HepG2 (cell line): ENCODE measurements around the gene IMP3. TPM values are rescaled to one million over a fixed set of nuclear protein-coding genes. Genes with fewer than 3 reads are reported as not detected.
A peak's percentile ranks its signal among the peaks of the same experiment; 100 is the strongest.

Experiments
- AFF4 ChIP-seq: sonication (generic); formaldehyde crosslinking; IDR thresholded peaks from 2 replicates; pipeline ENCODE4 v1.4.0; 2020; ENCODE audit warnings: missing genetic modification reagents
- ARNT2 ChIP-seq: sonication (generic); formaldehyde crosslinking; IDR thresholded peaks from 2 replicates; pipeline ENCODE4 v1.8.0; 2022; ENCODE audit warnings: mild to moderate bottlenecking, low read depth, missing genetic modification reagents, moderate library complexity
- ATF7-NPFF ChIP-seq: sonication (generic); formaldehyde crosslinking; IDR thresholded peaks from 2 replicates; pipeline ENCODE4 v1.8.1; 2023; ENCODE audit warnings: mild to moderate bottlenecking, low read depth, missing genetic modification reagents, moderate library complexity
- FOSL1 ChIP-seq: sonication (generic); formaldehyde crosslinking; IDR thresholded peaks from 2 replicates; pipeline ENCODE4 v1.9.0; 2021; ENCODE audit warnings: missing genetic modification reagents, borderline replicate concordance
- HMG20A ChIP-seq: IDR thresholded peaks from 2 replicates; pipeline ENCODE4 v1.6.1; 2016; ENCODE audit warnings: borderline replicate concordance
- KDM3A ChIP-seq: IDR thresholded peaks from 2 replicates; pipeline ENCODE4 v1.6.1; 2018; ENCODE audit warnings: low read depth, missing compliant biosample characterization
- RARG ChIP-seq: sonication (generic); formaldehyde crosslinking; IDR thresholded peaks from 2 replicates; pipeline ENCODE4 v1.4.0; 2020; ENCODE audit warnings: low read depth, mild to moderate bottlenecking, missing genetic modification reagents
- RORA ChIP-seq: sonication (generic); formaldehyde crosslinking; IDR thresholded peaks from 2 replicates; pipeline ENCODE4 v1.5.0; 2020; ENCODE audit warnings: mild to moderate bottlenecking, missing genetic modification reagents, moderate library complexity
- SRY ChIP-seq: sonication (generic); formaldehyde crosslinking; IDR thresholded peaks from 2 replicates; pipeline ENCODE4 v1.8.0; 2022; ENCODE audit warnings: mild to moderate bottlenecking, missing genetic modification reagents
- THYN1 ChIP-seq: sonication (generic); formaldehyde crosslinking; IDR thresholded peaks from 2 replicates; pipeline ENCODE4 v1.8.1; 2023; ENCODE audit warnings: low read depth, mild to moderate bottlenecking, moderate library complexity, missing genetic modification reagents, borderline replicate concordance
- TRIM24 ChIP-seq: sonication (generic); formaldehyde crosslinking; IDR thresholded peaks from 2 replicates; pipeline ENCODE4 v1.8.0; 2022; ENCODE audit warnings: mild to moderate bottlenecking, missing genetic modification reagents
- ZKSCAN8 ChIP-seq: IDR thresholded peaks from 2 replicates; pipeline ENCODE4 v1.6.1; 2016; ENCODE audit warnings: borderline replicate concordance, missing genetic modification reagents, missing compliant biosample characterization
- ZMYM3 ChIP-seq: sonication (generic); formaldehyde crosslinking; IDR thresholded peaks from 2 replicates; pipeline ENCODE4 v1.5.1; 2020; ENCODE audit warnings: mild to moderate bottlenecking, missing genetic modification reagents
- ZNF484 ChIP-seq: sonication (generic); formaldehyde crosslinking; IDR thresholded peaks from 2 replicates; pipeline ENCODE4 v1.5.1; 2020; ENCODE audit warnings: mild to moderate bottlenecking, low read depth, missing genetic modification reagents, borderline replicate concordance
- ZNF547 ChIP-seq: sonication (generic); formaldehyde crosslinking; IDR thresholded peaks from 2 replicates; pipeline ENCODE4 v1.5.1; 2020; ENCODE audit warnings: mild to moderate bottlenecking, missing genetic modification reagents
- ZNF556 ChIP-seq: sonication (generic); formaldehyde crosslinking; IDR thresholded peaks from 2 replicates; pipeline ENCODE4 v1.4.0; 2020; ENCODE audit warnings: mild to moderate bottlenecking, missing genetic modification reagents, borderline replicate concordance
- ZNF766 ChIP-seq: sonication (generic); formaldehyde crosslinking; IDR thresholded peaks from 2 replicates; pipeline ENCODE4 v1.5.0; 2020; ENCODE audit warnings: missing genetic modification reagents, borderline replicate concordance
- ZSCAN12 ChIP-seq: sonication (generic); formaldehyde crosslinking; IDR thresholded peaks from 2 replicates; pipeline ENCODE4 v1.9.0; 2021; ENCODE audit warnings: mild to moderate bottlenecking, missing genetic modification reagents
- ZSCAN25 ChIP-seq: sonication (generic); formaldehyde crosslinking; IDR thresholded peaks from 2 replicates; pipeline ENCODE4 v1.8.0; 2022; ENCODE audit warnings: mild to moderate bottlenecking, missing genetic modification reagents
- polyA plus RNA-seq, 8 experiments: library from polyadenylated mRNA; depleted of rRNA in 3 of 8; stranded (reverse) in 7 of 8; unstranded in 1 of 8; fragments of >200 nt; fragmentation: Illumina TruSeq in 4 of 8; extraction: Trizol in 4 of 8; gene quantifications; 2 replicates each; pipeline versions ENCODE4 v1.2.1 to v1.2.3, GENCODE V29; 2011 to 2016; ENCODE audit warnings: low read depth in 4 of 8, missing spikeins in 1 of 8, mixed read lengths in 1 of 8; ENCODE audit not compliant: insufficient read depth in 1 of 8
- total RNA-seq, 5 experiments: library from RNA; depleted of rRNA; stranded (reverse); fragments of >200 nt; fragmentation: Illumina TruSeq; extraction: Trizol; gene quantifications; 2 replicates each; pipeline ENCODE4 v1.2.3, GENCODE V29; 2016; ENCODE audit warnings: low read depth in 1 of 5
- TF ChIP-seq, protein P1 (sequence below): sonication (generic); formaldehyde crosslinking; IDR thresholded peaks from 2 replicates; pipeline ENCODE4 v1.4.0; 2020; ENCODE audit warnings: low read depth, missing genetic modification reagents
- TF ChIP-seq, protein P2 (sequence below): IDR thresholded peaks from 2 replicates; pipeline ENCODE4 v1.6.1; 2016; ENCODE audit warnings: mild to moderate bottlenecking, missing biosample characterization, missing genetic modification reagents

Gene IMP3
- total and polyA plus RNA-seq, 2 of the 13 experiments (the other 11 are each of a cell fraction or from before 2014, with no cell fraction given), result 38.3 to 143 TPM

- TF ChIP-seq RARG (CRISPR knock-in tag) (no peak), ZSCAN25 (CRISPR knock-in tag) (no peak), FOSL1 (no peak), TRIM24 (CRISPR knock-in tag) (no peak), ATF7-NPFF (CRISPR knock-in tag) (no peak; the same call in 1 of the 2 replicates), THYN1 (no peak), RORA (CRISPR knock-in tag) (no peak), ZMYM3 (CRISPR knock-in tag) (no peak), KDM3A (no peak; the same call in 1 of the 2 replicates), ZNF484 (no peak), HMG20A (CRISPR knock-in tag) (no peak), ZSCAN12 (CRISPR knock-in tag) (no peak), ZKSCAN8 (no peak), ZNF766 (no peak), ZNF547 (CRISPR knock-in tag) (no peak), ARNT2 (CRISPR knock-in tag) (no peak), AFF4 (CRISPR knock-in tag) (no peak), ZNF556 (CRISPR knock-in tag) (0 out of 2 replicates have a peak, but pooled peaks have one; percentile 26), SRY (CRISPR knock-in tag) (no peak)
- TF ChIP-seq, protein P1, sequence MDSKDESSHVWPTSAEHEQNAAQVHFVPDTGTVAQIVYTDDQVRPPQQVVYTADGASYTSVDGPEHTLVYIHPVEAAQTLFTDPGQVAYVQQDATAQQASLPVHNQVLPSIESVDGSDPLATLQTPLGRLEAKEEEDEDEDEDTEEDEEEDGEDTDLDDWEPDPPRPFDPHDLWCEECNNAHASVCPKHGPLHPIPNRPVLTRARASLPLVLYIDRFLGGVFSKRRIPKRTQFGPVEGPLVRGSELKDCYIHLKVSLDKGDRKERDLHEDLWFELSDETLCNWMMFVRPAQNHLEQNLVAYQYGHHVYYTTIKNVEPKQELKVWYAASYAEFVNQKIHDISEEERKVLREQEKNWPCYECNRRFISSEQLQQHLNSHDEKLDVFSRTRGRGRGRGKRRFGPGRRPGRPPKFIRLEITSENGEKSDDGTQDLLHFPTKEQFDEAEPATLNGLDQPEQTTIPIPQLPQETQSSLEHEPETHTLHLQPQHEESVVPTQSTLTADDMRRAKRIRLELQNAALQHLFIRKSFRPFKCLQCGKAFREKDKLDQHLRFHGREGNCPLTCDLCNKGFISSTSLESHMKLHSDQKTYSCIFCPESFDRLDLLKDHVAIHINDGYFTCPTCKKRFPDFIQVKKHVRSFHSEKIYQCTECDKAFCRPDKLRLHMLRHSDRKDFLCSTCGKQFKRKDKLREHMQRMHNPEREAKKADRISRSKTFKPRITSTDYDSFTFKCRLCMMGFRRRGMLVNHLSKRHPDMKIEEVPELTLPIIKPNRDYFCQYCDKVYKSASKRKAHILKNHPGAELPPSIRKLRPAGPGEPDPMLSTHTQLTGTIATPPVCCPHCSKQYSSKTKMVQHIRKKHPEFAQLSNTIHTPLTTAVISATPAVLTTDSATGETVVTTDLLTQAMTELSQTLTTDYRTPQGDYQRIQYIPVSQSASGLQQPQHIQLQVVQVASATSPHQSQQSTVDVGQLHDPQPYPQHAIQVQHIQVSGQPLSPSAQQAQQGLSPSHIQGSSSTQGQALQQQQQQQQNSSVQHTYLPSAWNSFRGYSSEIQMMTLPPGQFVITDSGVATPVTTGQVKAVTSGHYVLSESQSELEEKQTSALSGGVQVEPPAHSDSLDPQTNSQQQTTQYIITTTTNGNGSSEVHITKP (CRISPR knock-in tag), result peak; percentile 34; the same call in 1 of the 2 replicates
- TF ChIP-seq, protein P2, sequence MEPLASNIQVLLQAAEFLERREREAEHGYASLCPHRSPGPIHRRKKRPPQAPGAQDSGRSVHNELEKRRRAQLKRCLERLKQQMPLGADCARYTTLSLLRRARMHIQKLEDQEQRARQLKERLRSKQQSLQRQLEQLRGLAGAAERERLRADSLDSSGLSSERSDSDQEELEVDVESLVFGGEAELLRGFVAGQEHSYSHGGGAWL (CRISPR knock-in tag), result no peak
Observed at GRCh38 chr15:75648156-75649000, 8.4 kb upstream of the IMP3 start (continued).
